22Rv1 (cell line): ENCODE measurements around the gene CCDC137.

Source experiments
- ZFX ChIP-seq: fragments of 450-650 bp; IDR thresholded peaks from 2 replicates; pipeline ENCODE4 v1.6.1; 2017; ENCODE audit warnings: antibody characterized with exemption, borderline replicate concordance
- TF ChIP-seq, protein P1 (sequence below): fragments of 450-650 bp; IDR thresholded peaks from 2 replicates; pipeline ENCODE4 v1.5.1; 2017; ENCODE audit warnings: mild to moderate bottlenecking

DNA sequence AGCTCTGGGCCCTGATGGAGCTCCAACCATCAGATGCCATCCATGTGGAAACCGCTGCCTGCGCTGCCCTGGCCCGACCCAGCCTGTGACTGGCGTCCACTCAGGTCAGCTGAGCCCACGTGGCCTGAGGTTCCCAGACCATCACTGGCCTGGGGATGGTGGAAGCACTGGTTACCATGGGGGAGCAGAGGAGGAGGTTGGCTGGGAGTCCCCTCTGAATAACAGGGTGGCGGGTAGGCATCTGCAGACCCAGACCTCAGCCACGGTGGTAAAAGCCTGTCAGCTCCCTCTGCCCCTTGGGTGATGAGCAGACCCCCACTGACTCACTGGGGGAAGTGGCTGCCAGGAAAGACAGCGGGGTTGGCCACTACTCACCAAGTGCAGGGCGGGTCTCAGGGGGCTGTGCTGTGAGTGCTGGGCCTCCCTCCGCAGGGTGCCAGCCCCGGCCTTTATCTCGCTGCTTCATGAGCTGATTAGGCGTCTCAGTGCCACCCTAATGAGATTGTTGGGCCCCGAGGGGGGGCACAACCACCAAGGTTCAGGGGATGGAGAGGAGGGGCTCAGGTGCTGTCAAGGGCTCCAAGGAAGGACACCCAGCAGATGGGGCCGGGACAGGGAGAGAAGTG lies 10.3 kb upstream of the CCDC137 start, which contains the start of gene PDE6G:
- TF ChIP-seq, protein P1, sequence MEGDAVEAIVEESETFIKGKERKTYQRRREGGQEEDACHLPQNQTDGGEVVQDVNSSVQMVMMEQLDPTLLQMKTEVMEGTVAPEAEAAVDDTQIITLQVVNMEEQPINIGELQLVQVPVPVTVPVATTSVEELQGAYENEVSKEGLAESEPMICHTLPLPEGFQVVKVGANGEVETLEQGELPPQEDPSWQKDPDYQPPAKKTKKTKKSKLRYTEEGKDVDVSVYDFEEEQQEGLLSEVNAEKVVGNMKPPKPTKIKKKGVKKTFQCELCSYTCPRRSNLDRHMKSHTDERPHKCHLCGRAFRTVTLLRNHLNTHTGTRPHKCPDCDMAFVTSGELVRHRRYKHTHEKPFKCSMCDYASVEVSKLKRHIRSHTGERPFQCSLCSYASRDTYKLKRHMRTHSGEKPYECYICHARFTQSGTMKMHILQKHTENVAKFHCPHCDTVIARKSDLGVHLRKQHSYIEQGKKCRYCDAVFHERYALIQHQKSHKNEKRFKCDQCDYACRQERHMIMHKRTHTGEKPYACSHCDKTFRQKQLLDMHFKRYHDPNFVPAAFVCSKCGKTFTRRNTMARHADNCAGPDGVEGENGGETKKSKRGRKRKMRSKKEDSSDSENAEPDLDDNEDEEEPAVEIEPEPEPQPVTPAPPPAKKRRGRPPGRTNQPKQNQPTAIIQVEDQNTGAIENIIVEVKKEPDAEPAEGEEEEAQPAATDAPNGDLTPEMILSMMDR, result no peak
- no peak for TF ChIP-seq ZFX
